Neural progenitor cell (in vitro differentiated cells): ENCODE results near the gene LRP1-AS. TPM values are rescaled to one million over a fixed set of nuclear protein-coding genes. Genes with fewer than 3 reads are reported as not detected.

Source experiments
- DNase-seq: peaks from one replicate; pipeline ENCODE4 v3.0.0-alpha.2; 2016; ENCODE audit warnings: low spot score
- H2AFZ ChIP-seq: fragments of 200-600 bp; sonication (generic); replicated peaks from 2 replicates; pipeline ENCODE4 v1.6.1; 2016; ENCODE audit warnings: antibody characterized with exemption
- H3F3A ChIP-seq: fragments of 200-600 bp; sonication (generic); 2 replicates; pipeline ENCODE4 v1.6.1; 2016; ENCODE audit warnings: antibody characterized with exemption, low read depth
- H3K27ac ChIP-seq: fragments of 200-600 bp; sonication (generic); 2 replicates; pipeline ENCODE4 v1.5.1; 2016; ENCODE audit warnings: mild to moderate bottlenecking
- H3K27me3 ChIP-seq: fragments of 200-600 bp; sonication (generic); 2 replicates; pipeline ENCODE4 v1.6.1; 2016; ENCODE audit warnings: mild to moderate bottlenecking, moderate library complexity
- H3K36me3 ChIP-seq: fragments of 200-600 bp; sonication (generic); 2 replicates; pipeline ENCODE4 v1.5.1; 2016
- H3K4me1 ChIP-seq: fragments of 200-600 bp; sonication (generic); 2 replicates; pipeline ENCODE4 v1.6.1; 2016; ENCODE audit warnings: mixed run types
- H3K4me2 ChIP-seq: fragments of 200-600 bp; sonication (generic); 2 replicates; pipeline ENCODE4 v1.6.1; 2016
- H3K4me3 ChIP-seq: fragments of 200-600 bp; sonication (generic); 2 replicates; pipeline ENCODE4 v1.5.1; 2016
- H3K79me2 ChIP-seq: fragments of 200-600 bp; sonication (generic); 2 replicates; pipeline ENCODE4 v1.6.1; 2016; ENCODE audit warnings: low read depth
- H3K9ac ChIP-seq: fragments of 200-600 bp; sonication (generic); 2 replicates; pipeline ENCODE4 v1.6.1; 2016
- H3K9me3 ChIP-seq: fragments of 200-600 bp; sonication (generic); 2 replicates; pipeline ENCODE4 v1.5.1; 2016; ENCODE audit warnings: low read depth
- H4K20me1 ChIP-seq: fragments of 200-600 bp; sonication (generic); 2 replicates; pipeline ENCODE4 v1.6.1; 2016; ENCODE audit warnings: low read depth
- H3K27ac Mint-ChIP-seq: 3 replicates; pipeline ENCODE4 v1.8.0; 2021; ENCODE audit warnings: mixed read lengths
- H3K27me3 Mint-ChIP-seq: 2 replicates; pipeline ENCODE4 v1.8.0; 2022; ENCODE audit warnings: low read depth, mild to moderate bottlenecking, inconsistent platforms, moderate library complexity, mixed read lengths; ENCODE audit not compliant: insufficient read depth
- H3K36me3 Mint-ChIP-seq: 3 replicates; pipeline ENCODE4 v1.8.0; 2021; ENCODE audit warnings: mixed read lengths
- H3K4me1 Mint-ChIP-seq: 3 replicates; pipeline ENCODE4 v1.8.0; 2021; ENCODE audit warnings: mixed read lengths
- H3K4me3 Mint-ChIP-seq: 3 replicates; pipeline ENCODE4 v1.8.0; 2021; ENCODE audit warnings: mild to moderate bottlenecking, moderate library complexity, mixed read lengths
- H3K9me3 Mint-ChIP-seq: 3 replicates; pipeline ENCODE4 v1.8.0; 2020; ENCODE audit warnings: mixed read lengths
- EZH2 ChIP-seq: fragments of 200-600 bp; sonication (generic); IDR thresholded peaks from 2 replicates; pipeline ENCODE4 v1.6.1; 2017; ENCODE audit warnings: antibody characterized with exemption, mild to moderate bottlenecking, moderate library complexity
- EZH2phosphoT487 ChIP-seq: fragments of 200-600 bp; sonication (generic); IDR thresholded peaks from 2 replicates; pipeline ENCODE4 v1.6.1; 2017; ENCODE audit warnings: antibody characterized with exemption
- total RNA-seq: library from RNA; depleted of rRNA; stranded (reverse); fragments of >200 nt; gene quantifications from 2 replicates; pipeline ENCODE4 v1.2.3, GENCODE V29; 2015; ENCODE audit warnings: low replicate concordance
- TF ChIP-seq, protein P1 (sequence below): fragments of 200-600 bp; sonication (generic); IDR thresholded peaks from 2 replicates; pipeline ENCODE4 v1.5.1; 2017; ENCODE audit warnings: antibody characterized with exemption, mild to moderate bottlenecking

The LRP1-AS gene
- total RNA-seq, 1 donor from 2014 or later: not detected

DNA sequence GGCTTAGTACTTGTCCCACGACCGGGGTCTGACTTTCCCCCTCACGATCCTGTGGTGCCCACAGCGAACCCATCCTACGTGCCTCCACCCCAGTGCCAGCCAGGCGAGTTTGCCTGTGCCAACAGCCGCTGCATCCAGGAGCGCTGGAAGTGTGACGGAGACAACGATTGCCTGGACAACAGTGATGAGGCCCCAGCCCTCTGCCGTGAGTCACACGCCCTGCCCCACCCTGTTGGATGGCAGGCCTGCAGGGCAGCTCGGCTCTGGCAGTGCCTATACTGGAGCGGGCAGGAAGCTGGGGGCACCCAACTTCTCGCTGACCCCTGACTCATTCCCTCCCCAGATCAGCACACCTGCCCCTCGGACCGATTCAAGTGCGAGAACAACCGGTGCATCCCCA is 18.3 kb upstream of the LRP1-AS start:
- no peak overlapping the region for H3K27ac Mint-ChIP-seq
- DNase-seq: no peak
- Histone ChIP-seq H3K27me3 (no peaks in the 10 kb centered on the region), H3K4me3 (no peak overlapping the region), H3K9ac (no peak overlapping the region), H3K9me3 (no peaks in the 10 kb centered on the region), H3K79me2 (no peaks in the 10 kb centered on the region), H3K36me3 (no peaks in the 10 kb centered on the region), H3K4me1 (no peaks in the 10 kb centered on the region), H3K27ac (no peak overlapping the region), H4K20me1 (peaks cover 7% of the 10 kb centered on the region), H2AFZ (no peak overlapping the region), H3K4me2 (no peak overlapping the region), H3F3A (no peaks in the 10 kb centered on the region)
- H3K4me1 Mint-ChIP-seq: peaks cover 4% of the 10 kb centered on the region
- H3K4me3 Mint-ChIP-seq: no peak overlapping the region
- H3K36me3 Mint-ChIP-seq: peaks cover 43% of the 10 kb centered on the region
- TF ChIP-seq, protein P1, sequence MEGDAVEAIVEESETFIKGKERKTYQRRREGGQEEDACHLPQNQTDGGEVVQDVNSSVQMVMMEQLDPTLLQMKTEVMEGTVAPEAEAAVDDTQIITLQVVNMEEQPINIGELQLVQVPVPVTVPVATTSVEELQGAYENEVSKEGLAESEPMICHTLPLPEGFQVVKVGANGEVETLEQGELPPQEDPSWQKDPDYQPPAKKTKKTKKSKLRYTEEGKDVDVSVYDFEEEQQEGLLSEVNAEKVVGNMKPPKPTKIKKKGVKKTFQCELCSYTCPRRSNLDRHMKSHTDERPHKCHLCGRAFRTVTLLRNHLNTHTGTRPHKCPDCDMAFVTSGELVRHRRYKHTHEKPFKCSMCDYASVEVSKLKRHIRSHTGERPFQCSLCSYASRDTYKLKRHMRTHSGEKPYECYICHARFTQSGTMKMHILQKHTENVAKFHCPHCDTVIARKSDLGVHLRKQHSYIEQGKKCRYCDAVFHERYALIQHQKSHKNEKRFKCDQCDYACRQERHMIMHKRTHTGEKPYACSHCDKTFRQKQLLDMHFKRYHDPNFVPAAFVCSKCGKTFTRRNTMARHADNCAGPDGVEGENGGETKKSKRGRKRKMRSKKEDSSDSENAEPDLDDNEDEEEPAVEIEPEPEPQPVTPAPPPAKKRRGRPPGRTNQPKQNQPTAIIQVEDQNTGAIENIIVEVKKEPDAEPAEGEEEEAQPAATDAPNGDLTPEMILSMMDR: no peak
- TF ChIP-seq EZH2 (no peak), EZH2phosphoT487 (no peak)
- no peaks in the 10 kb centered on the region for H3K9me3 Mint-ChIP-seq
- H3K27me3 Mint-ChIP-seq: peaks cover 5% of the 10 kb centered on the region

DNA sequence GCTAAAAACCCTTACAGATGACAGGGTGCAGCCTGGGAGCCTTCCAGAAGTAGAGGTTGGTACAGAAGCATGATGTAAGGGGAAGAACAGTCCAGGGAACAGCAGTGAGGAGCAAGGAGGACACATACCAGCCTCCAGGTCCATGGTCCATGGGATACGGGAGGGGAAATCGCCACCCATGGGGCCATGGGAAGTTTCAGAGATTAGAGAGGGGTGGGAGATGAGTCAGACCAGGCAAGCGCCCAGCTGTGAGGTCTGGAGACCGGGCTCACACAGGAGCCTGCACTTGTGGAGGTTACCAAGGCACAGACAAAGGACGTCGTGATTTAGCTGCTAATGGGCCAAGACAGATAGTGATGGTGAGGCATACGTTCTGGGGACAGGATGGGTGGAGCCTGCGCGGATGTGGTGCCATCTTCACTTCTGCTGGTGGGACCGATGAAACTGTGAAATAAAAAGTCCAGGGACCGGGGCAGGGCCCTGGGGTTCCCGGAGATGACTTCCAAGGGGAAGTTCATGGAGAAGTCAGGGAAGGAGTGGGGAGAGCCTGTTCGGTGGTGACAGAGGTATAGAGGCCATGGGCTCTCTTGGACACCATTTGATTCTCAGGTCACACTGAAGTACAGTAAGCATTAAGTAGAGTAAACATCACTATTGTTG is 17.7 kb upstream of the LRP1-AS start:
- no peak for DNase-seq
- Mint-ChIP-seq H3K4me1 (peaks cover 4% of the 10 kb centered on the region), H3K27me3 (peaks cover 3% of the 10 kb centered on the region), H3K9me3 (no peaks in the 10 kb centered on the region), H3K36me3 (peaks cover 45% of the 10 kb centered on the region), H3K4me3 (no peak overlapping the region), H3K27ac (no peak overlapping the region)
- H3K4me3 ChIP-seq: no peak overlapping the region
- H4K20me1 ChIP-seq: peaks cover 7% of the 10 kb centered on the region
- no peaks in the 10 kb centered on the region for H3F3A ChIP-seq
- no peaks in the 10 kb centered on the region for H3K4me1 ChIP-seq
- H3K79me2 ChIP-seq: no peaks in the 10 kb centered on the region
- no peak overlapping the region for H3K27ac ChIP-seq
- H3K27me3 ChIP-seq: no peaks in the 10 kb centered on the region
- no peak overlapping the region for H3K4me2 ChIP-seq
- TF ChIP-seq EZH2 (no peak), EZH2phosphoT487 (no peak)
- TF ChIP-seq, protein P1: no peak
- no peaks in the 10 kb centered on the region for H3K9me3 ChIP-seq
- no peaks in the 10 kb centered on the region for H3K36me3 ChIP-seq
- H2AFZ ChIP-seq: no peak overlapping the region
- H3K9ac ChIP-seq: no peak overlapping the region

DNA sequence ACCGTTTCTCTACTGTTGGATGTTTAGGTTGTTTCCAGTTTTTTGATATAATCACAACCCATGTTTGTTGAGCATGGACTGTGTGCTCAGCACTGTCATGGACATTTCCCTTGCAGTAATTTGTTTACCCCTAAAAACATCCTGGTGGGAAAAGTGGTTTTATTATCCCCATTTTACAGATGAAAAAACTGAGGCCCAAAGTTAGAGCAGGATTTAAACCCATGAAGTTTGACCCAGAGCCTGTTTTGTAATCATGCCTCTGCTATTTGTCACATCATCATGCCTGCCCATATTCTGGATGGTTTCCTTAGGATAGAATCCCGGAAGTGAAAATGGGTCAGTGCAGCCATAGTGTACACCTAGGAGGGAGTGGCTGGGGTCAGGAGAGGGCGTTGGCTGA is 17.0 kb upstream of the LRP1-AS start:
- no peaks in the 10 kb centered on the region for H3K27me3 ChIP-seq
- Mint-ChIP-seq H3K4me3 (no peak overlapping the region), H3K9me3 (no peaks in the 10 kb centered on the region), H3K27me3 (peaks cover 3% of the 10 kb centered on the region), H3K4me1 (peaks cover 4% of the 10 kb centered on the region), H3K27ac (no peak overlapping the region), H3K36me3 (peaks cover 41% of the 10 kb centered on the region)
- H3K9me3 ChIP-seq: no peaks in the 10 kb centered on the region
- H3K4me3 ChIP-seq: no peak overlapping the region
- no peak overlapping the region for H3K4me2 ChIP-seq
- TF ChIP-seq, protein P1: no peak
- TF ChIP-seq EZH2phosphoT487: no peak
- no peak for TF ChIP-seq EZH2
- no peak overlapping the region for H3K27ac ChIP-seq
- no peak for DNase-seq
- H3F3A ChIP-seq: no peaks in the 10 kb centered on the region
- no peaks in the 10 kb centered on the region for H3K4me1 ChIP-seq
- no peaks in the 10 kb centered on the region for H3K79me2 ChIP-seq
- no peaks in the 10 kb centered on the region for H3K36me3 ChIP-seq
- H3K9ac ChIP-seq: no peak overlapping the region
- no peak overlapping the region for H2AFZ ChIP-seq
- H4K20me1 ChIP-seq: peaks cover 7% of the 10 kb centered on the region
